Stimulated activated CD8-positive, alpha-beta memory T cell treated with anti-CD3 and anti-CD28 coated beads, Interleukin-15, amount 100 ng/mL, for 4 hours (primary cell): ENCODE measurements around the gene HLTF.
A peak's percentile ranks its signal among the peaks of the same experiment; 100 is the strongest.
"Not testable (repeated sequence)": the region's sequence is repeated elsewhere in the genome, so short reads cannot be mapped to it uniquely, and the experiment has no call there.

Experiments used
- DNase-seq, 2 donors: peaks; one replicate each; pipeline ENCODE4 v3.0.0-alpha.2; 2020; ENCODE audit warnings: low read depth in 2 of 2

Gene HLTF

DNA sequence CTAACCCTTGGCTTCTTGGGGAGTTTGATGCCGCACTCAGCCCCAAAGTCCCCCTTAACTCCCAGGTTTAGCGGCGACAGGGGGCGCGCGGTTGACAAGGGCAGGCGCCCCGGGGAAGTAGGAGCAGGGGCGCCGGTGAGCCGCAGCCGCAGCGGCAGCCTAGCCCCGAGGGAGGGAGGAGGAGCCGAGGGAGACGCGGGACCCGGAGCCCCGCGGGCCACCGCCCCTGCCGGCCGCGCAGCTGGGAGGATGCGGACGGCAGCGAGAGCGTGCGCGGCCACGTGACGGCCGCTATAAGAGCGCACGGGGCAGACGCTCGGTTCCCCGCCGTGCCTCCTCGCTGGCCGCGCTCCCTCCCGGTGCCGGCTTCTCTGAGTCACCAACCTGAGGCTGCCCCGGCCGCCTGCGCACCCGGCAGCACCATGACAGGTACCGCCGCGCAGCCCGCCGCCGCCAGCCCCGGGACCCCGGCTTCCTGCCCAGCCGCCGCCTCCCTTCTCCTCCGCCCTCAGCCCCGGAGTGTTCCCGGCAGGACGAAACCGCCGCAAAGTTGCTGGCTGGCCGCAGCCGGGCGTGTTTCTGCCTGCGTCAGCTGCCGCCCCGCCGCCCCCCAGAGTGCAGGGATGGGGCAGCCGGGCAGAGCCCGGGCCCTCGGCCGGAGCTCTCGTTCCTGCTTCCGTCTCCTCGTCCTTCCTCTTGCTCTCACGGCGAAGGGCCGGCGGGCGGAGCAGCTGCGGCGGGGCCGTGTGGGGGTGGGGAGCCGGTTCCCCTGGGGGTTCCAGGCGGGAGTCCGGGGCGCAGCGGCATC, 94.9 kb downstream of the HLTF start, which contains the start of gene GYG1:
Gene GYG1, plus strand, starts transcription at position 322 of the 808 bp plus-strand sequence. Its CDS starts 101 bp downstream, at position 423.
- peak; percentile 70 to 75 for DNase-seq

DNA sequence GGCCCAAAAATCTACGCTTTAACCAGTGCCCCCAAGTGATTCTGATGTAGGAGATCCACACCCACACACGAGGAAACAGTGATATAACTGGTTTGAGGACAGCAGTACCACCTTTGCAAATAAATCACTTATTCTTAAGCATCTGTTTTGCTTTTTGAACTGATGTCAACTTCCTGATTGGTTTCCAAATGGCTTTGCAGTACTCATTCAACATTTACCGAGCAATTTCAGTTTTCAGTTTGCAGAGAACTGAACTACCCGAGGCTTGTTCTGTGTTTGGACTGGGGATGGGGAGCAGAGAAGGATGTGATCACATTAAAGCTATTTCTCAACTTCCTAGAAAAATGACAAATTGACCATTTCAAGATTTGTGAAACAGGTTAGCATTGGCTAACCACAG, 96.1 kb downstream of the HLTF start:
- no peak for DNase-seq

DNA sequence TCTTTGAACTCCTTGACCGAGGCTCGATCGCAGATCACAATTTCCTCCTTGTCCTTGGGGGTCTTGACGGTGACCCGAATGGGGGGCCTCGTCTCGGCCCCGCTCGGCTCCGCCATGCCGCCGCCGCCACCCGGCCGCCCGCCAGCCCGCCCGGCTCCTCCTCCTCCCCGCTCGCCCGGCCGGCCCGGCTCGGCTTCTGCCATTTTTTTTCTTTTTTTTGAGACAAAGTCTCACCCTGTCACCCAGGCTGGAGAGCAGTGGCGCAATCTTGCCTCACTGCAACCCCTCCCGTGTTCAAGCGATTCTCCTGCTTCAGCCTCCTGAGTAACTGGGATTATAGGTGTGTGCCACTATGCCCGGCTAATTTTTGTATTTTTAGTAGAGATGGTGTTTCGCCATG, 98.8 kb downstream of the HLTF start:
- DNase-seq, result not testable (repeated sequence)

DNA sequence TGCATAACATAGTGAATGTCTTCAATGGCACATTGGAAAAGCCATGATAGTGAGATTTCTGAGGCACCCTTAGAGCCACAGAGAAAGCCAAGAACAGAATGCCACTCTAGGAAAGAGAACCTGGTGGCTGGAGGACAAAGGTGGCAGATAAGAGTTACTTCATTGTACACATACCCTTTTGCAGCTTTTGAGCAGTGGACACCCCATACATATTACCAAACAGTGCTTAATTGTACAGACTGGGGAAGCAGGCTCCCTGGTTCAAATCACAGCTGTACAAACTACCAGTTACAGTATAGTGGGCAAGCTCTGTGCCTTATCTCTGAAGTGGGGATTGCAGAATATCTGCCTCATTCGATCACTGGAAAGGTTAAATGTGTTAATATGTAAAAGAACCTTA, 105.1 kb downstream of the HLTF start:
- DNase-seq, result no peak
